Left ventricle myocardium superior (tissue), 1 donor: ENCODE results near the gene KCNA10. TPM values are rescaled to one million over a fixed set of nuclear protein-coding genes. Genes with fewer than 3 reads are reported as not detected.
"Not testable (repeated sequence)": the region's sequence is repeated elsewhere in the genome, so short reads cannot be mapped to it uniquely, and the experiment has no call there.

Experiments
- ATAC-seq: fragments of 200-7000 bp; cut with Tn5 transposase; one replicate; pipeline ENCODE4 v1.9.1; 2020; ENCODE audit warnings: mild to moderate bottlenecking, moderate library complexity
- DNase-seq: peaks from one replicate; pipeline ENCODE4 v3.0.0-alpha.2; 2020
- intact Hi-C: fragments of 100-400 bp; cut with micrococcal nuclease; formaldehyde crosslinking; loops from one replicate; pipeline ENCODE4 v1.11.0; 2022
- total RNA-seq: library from RNA; stranded (reverse); fragmentation: NEBNext Ultra II Directional; extraction: Animal tissue kit (Norgen Biotek cat#: 25700); gene quantifications from one replicate; pipeline ENCODE4 v1.2.1, GENCODE V29; 2021
- donor health status: DM: no; HTN: yes; CAD: no; lungs with severe emphysema.

KCNA10 gene
- total RNA-seq, 1 donor from 2014 or later: not detected

DNA sequence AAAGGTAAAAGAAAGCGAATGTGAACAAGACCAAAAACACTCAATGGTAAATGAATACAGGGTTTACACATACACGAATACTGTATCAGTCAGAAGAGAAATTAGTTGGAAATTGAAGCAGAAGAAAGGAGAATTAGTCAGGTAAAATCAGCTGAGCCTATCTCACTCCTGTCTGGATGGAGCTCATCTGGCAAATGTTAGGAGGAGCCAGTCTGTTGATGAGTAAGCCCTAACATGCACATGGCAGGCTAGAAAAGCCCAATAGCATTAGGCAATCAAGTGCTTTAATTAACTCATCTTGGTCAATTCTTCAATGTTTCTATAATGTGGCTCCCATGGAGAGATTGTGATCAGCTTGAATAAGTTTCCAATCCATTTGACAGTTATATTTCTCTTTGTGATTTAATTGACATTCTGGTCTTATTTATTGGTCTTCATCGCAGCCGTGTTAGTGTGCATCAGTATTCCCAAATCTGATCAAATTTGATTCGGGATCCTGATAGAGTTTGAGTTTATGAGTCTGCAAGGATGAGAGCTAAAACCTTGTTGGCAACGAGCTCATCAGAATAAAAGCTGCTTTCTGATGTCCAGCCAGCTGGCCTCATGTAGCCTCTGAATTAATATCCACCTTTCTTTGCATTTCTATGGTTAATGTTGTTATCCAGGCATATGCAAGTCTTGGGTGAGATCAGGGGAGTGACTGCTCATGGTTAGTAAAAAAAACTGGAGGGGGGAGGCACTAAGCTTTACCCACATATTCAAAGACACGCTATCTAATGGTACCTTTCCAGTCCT lies 22.1 kb upstream of the KCNA10 start:
- no peak for DNase-seq

DNA sequence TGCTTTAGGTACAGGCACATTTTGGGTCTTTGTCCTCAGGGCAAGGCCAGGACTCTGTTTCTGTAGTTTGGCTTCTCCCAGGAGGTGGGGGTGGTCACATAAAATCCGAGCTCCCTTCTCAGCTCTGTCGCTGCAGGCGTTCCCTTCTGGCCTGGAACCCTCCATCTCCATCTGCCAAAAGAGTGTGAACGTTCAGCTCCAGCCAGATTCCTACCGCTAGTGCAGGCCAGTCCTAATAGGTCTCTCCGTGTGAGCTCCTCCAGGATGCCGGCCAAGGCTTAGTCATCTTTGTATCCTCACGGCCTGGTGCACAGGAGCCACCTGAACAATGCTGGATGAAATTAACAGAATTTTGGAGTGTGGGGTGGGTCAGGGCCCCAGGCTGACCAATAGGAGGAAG lies 19.9 kb upstream of the KCNA10 start:
- ATAC-seq: no peak

More for the DNA sequence above, 22.1 kb upstream of the KCNA10 start:
- no peak for ATAC-seq
- intact Hi-C loops: no loop called here

DNA sequence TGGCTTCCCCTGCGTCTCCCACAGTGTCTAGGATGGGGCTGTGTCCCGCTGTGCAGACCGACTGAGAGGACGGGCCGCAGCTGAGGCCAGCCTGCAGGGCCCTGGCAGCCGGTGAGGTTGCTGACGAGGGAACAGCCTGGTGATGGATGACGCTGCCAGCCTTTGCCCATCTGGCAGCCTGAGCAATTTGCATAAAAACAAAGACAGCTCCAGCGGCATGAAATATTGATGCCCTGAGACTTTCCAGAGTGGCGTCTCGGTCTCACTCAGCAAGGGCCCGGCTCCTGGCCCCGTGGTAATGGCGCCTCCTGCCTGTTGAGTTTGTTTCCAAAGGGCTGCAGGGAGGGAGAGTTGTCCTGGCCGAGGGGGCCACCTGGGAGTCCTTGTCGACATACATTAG lies 19.1 kb upstream of the KCNA10 start:
- no peak for ATAC-seq

More for the DNA sequence above, 19.9 kb upstream of the KCNA10 start:
- DNase-seq: no peak
- intact Hi-C loops: no loop called here

DNA sequence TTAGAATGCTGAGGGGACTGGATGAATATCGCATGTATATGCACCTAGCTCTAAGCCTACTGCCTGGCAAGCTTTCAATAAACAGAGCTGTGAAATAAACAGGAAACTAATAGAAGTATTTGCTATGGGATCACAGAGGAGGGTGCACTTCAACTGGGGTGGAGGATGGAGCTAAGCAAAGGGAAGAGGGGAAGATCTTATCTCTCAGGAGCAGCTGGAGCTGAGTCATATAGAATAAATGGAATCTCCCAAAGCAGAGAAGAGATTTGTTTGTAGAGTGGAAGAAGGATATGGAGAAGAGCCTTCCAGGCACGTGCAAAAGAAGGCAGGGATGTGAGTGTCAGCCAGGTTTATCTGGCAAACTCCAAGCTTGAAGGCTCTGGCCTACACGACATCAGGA lies 17.0 kb upstream of the KCNA10 start:
- intact Hi-C loops: no loop called here
- DNase-seq (no peak), ATAC-seq (no peak)

More for the DNA sequence above, 19.1 kb upstream of the KCNA10 start:
- intact Hi-C loops: no loop called here
- no peak for DNase-seq

DNA sequence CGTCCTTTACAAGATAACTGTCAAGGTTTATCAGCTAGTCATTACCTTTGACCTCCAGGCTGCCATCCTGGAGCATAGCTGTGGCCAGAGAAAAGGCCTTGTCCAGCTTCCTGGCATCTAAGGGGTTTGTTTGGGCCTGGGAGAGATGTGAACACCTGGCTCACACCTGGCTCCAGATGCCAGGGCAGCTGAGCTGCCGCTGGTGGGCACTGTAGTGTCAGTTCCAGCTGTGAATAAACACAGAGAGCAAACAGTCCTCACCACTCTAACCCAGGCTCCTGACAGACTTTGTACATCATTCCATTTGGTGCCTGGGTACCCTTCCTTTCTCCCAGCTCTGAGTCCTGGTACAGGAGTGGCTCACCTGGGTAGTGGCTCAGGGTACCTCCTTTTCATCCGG lies 14.3 kb upstream of the KCNA10 start:
- ATAC-seq: no peak
- intact Hi-C loops: no loop called here
- DNase-seq: no peak

DNA sequence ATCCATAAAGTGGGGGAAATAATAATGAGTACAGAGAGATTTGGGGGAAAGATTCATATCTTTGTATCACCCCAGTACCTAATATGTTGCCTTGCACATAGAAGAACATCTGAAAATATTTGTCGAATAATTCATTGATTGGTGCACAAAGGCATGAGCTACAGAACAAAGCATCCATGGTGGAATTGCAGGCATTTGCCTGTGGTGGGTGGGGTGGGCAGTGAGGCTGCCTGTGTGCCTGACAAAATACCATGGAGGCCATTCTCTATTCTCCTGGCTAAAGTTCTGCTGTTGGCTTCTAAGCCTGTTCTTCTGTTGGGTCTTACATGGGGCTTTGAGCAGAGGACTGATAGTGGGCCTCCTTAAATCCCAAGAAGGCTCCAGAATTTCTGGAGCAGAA lies 10.0 kb upstream of the KCNA10 start:
- DNase-seq (no peak), ATAC-seq (no peak)
- intact Hi-C loops: no loop called here

DNA sequence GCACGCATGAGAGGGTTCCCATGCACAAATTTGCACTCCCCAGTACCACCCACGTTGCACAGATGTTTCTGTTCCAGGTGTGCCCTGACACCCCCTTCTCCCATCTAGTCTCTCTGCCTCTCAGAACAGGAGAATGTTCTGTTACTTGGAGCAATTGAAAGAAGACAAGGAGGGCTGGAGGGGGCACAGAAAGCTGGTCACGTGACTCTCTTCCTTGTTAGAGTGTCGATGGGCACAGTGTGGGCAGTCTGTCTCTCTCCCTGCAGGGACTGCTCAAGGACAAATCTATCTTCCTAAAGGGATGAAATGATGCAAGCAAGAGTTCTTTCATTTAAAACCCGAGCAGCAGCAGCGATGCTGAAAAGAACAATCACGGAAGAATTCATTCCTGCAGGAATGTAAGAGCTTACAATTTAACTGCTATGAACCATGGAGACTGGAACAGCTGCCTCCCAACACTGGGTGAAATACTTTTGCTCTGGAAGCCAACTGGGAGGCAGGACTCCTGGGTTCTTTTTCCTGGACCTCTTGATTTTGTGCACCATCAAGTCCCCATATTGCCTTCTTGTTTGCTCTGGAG lies 7.3 kb upstream of the KCNA10 start:
- intact Hi-C loops: no loop called here
- DNase-seq (no peak), ATAC-seq (no peak)

DNA sequence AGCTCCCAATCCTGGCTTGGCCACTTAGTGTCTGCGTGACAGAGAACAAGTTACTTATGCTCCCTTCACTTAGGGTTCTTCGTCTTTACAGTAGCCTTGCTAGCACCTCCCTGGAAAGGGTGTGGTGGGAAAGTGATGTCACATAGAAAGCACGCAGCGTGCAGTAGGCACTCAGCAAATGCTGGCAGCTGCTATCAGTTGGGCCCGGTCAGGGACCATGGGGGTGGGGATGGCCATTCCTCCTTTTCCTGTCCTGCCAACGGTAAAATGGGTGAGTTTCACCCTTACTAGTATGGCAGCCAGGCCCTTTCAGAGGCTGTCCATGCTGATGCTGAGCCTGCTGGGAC lies 6.2 kb upstream of the KCNA10 start:
- DNase-seq: no peak
- intact Hi-C loops: no loop called here
- ATAC-seq: peak; percentile 30

DNA sequence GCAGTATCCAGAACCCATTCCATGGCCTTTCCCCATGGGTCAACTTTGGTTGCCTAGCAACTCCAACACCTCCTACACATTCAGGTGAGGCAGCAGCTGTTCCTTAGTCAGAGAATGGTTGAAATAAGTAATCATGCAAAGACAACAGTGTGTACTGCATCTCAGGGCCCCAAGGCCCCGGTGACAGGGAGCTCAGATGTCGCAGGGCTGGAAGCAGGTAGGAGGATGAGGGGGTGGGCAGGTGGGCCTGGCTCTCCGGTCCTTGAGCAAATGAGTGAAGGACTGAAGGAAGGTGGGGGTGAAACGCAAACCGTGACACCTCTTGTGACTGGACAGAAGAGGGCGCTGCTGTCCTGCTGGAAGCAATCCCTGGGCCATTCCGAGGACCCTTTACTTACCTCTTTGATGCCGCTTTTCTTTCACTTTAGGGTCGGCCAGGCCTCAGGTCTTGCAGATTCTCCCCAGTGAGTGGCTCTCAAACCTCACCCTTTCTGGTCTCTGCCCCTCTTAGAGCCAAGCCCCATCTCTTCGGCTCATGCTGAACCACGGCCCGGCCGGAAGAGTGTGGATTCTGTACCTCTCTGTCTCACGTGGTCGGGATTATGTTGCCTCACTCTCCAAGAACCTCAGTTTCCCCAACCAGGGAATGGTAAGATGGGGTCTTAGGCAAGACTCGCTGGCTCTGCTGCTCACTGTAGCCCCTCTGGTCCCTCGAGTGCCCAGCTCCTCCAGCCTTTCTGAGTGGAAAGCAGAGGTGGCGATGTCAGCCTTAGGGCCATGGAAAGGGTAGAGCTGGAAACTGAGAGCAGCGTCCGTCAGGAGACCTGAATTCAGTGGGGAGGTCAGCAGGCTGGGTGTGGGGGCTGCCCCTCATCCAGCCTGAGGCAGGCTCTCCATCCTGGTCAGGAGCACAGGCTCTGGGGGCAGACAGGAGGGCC lies 5.6 kb upstream of the KCNA10 start:
- ATAC-seq: peak; percentile 77
- intact Hi-C loops: no loop called here
- DNase-seq: no peak

DNA sequence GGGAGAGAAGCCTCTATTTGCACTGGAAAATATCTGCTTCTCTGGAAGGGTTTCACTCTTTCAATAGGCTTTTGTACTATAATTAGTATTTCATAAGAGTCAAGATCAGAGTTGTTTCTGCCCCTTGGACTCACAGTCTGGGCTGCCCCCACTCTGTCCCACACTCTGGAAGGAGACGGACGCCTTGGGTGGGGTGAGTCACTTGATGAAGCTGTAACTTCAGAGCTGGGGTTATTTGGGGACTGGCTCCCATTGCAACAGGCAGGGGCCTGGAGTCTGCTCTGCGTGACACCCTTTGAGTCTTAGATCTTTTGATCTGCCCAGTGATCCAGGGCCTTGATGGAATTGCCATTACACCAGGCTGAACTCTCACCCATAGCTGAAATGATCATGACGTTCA lies 4.0 kb upstream of the KCNA10 start:
- DNase-seq (no peak), ATAC-seq (no peak)
- intact Hi-C loops: no loop called here

DNA sequence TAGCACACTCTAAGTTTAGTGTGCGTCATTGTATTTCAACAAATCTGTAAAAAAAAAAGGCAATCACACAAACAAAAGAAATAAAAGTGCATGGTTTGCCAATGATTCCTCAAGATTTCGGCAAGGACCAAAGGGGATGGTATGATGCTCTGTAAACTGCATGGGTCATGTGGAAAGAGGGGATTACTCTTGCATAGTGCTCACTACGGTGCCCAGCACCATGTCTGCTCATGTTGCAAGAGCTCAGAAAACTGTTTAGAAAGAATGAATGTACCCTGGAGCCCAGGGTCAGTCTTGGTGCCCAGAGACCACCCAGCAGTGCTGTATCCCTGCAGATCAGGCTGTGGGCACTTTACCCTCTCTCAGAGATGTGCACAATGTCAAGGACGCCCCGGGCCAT lies 3.6 kb upstream of the KCNA10 start:
- no peak for DNase-seq
- no peak for ATAC-seq
- intact Hi-C loops: no loop called here

DNA sequence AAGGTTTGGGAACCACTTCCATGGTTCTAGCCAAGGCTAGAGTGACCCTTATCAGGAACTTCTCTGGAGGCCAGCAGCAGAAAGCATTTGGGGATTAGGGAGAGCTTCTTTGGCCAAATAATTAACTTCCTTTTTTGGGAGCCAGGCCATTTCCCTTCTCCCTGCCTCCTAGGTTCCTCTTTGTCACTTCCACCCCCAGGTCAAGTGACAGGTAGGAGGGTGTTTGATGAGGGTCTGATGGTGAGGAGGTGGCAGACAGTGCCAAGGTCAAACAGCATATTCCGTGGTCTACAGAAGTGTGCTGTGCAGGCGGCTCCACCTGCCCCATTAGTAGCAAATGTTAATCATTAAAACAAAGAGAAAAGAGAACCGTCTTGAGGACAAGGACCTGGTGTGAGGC lies 1.9 kb upstream of the KCNA10 start:
- no peak for ATAC-seq
- intact Hi-C loops: no loop called here

DNA sequence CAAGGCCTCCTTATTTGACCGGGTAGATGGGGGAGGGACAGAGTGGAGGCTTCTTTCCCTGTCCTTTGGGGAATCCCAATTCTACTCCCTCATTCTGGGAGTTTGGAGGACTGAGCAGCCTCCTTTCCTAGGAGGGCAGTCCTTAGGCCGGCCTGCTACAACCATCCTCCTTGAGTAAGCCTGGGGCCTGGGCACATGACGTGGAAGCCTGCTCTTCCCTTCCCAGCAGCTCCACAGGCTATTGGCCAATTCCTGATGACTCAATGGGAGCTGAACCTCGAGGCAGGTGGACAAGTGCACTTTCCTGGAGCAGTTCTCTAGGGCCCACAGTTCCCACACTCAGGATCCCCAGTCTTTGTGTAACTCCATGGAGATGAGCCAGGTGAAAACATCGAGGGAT lies 3.1 kb downstream of the KCNA10 start:
- intact Hi-C loops: no loop called here
- ATAC-seq (no peak), DNase-seq (no peak)

More for the DNA sequence above, 1.9 kb upstream of the KCNA10 start:
- DNase-seq: no peak

DNA sequence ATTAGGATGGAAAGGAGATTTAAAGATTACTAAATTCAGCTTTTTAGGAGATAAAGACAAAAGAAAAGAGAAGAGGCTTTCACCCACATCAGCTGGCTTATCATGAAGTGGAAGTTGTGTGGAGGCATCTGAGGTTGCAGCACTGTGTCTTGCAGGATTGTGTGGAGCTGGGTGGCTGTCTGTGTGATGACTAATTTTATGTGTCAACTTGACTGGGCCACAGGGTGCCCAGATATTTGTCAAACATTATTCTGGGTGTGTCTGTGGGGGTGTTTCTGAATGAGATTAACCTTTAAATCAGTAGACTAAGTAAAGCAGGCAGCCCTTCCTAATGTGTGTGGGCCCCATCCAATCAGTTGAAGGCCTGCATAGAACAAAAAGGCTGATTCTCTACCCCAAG lies 3.9 kb downstream of the KCNA10 start:
- intact Hi-C loops: no loop called here
- ATAC-seq (no peak), DNase-seq (no peak)

DNA sequence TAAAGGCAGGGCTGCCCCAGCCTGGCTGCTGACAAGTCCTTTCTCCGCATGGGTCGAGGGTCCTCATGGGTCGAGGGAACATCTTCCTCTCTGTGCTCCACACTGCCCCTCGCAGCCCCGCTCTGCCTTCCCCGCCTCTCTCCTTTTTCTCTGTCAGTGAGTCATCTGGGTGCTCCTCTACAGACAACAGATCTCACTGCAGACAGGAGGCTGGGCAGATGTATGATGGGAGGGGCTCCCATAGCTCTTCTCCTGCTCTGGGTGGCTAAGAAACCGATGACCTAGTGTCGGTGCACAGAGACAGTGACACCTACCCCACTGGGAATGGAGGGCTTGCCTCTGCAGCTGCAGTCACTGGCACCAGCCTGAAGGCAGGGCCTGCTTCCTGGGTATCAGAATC lies 5.5 kb downstream of the KCNA10 start:
- DNase-seq (no peak), ATAC-seq (no peak)
- intact Hi-C loops: no loop called here

DNA sequence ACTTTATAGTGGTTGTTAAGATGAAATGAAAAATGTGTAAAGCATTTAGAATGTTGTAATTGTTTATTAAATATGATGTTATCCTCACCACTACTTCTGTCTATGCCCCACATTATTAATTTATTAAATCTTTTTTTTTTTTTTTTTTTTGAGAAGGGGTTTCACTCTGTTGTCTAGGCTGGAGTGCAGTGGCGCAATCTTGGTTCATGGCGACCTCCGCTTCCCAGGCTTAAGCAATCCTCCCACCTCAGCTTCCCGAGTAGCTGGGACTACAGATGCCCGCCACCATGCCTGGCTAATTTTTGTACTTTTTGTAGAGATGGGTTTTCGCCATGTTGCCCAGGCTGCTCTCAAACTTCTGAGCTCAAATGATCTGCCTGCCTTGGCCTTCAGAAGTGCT lies 7.5 kb downstream of the KCNA10 start:
- intact Hi-C loops: no loop called here
- DNase-seq: no peak
- no peak for ATAC-seq

DNA sequence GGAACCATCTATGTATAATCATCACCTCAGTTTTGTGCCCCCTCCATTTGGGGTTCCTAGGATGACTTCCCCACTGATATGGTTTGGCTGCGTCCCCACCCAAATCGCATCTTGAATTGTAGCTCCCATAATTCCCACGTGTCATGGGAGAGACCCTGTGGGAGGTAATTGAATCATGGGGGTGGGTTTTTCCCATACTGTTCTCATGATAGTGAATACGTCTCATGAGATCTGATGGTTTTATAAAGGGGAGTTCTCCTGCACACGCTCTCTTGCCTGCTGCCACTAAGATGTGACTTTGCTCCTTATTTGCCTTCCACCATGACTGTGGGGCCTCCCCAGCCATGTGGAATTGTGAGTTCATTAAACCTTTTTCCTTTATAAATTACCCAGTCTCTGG lies 8.1 kb downstream of the KCNA10 start:
- intact Hi-C loops, DNase-seq, ATAC-seq: not testable (repeated sequence)

DNA sequence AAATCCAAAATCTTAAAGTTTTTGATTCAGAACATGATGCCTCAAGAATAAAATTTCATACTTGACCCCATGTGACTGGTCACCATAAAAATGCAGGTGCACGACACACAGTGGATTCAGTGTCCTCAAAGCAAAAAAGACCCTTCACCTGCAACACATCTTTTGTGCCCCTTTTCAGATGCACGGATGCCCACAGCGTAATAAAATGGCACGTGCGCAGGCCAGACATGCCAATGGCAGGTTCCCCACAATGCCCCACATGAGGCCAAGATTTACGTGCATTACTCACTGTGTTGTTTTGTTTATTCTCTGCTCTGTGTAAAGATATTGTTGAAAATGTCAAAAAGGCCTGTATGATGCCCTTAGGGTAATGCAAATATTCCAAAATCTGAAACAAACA lies 9.3 kb downstream of the KCNA10 start:
- ATAC-seq (no peak), DNase-seq (no peak)
- intact Hi-C loops: no loop called here

DNA sequence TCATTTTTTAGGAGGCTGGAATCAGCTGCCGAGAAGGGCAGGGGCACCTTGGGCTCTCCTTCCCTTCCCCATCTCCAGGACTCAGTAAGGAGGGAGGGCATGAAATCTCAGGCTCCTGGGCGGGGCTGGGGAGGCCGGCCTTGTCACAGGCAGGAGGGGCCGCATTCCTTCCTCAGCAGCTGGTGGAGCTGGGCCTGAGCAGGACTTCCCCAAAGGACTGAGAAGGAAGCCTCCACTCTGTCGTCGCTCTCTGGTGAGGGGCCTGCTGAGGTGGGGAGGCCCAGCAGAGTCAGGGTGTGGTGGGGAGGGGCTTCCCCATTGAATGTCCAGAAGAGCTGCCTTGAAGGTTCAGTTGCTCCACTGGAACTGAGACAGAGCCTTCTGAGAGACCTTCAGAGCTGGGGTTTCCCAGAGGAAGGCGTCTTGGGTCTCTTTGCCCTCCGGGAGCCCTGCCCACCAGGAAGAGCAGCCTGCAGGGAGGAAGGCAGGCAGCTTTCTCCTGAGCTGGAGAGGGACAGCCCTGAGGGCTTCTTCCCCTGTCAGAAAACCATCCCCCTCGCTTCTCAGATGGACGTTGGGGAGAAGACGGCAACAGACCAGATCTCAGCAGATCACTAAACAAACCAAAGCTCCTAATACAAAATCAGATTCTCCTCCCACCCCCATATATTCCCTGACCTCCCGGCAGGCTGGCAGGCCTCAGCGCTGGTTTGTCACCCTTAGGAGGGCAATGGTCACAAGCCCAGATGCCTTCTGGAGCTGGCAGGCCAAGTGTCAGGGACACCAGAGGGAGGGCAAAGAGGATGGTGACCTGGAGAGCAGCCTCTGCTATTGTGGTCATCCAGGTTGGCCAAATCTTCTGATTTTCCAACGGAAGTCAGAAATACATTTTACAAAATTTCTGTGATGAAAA lies 10.7 kb downstream of the KCNA10 start:
- peak; percentile 68 for DNase-seq
- intact Hi-C loops: no loop called here
- ATAC-seq: peak; percentile 80
